ENCODE data around the gene ARHGAP45.
"Not testable (repeated sequence)": the region's sequence is repeated elsewhere in the genome, so short reads cannot be mapped to it uniquely, and the experiment has no call there.

ARHGAP45 gene

DNA sequence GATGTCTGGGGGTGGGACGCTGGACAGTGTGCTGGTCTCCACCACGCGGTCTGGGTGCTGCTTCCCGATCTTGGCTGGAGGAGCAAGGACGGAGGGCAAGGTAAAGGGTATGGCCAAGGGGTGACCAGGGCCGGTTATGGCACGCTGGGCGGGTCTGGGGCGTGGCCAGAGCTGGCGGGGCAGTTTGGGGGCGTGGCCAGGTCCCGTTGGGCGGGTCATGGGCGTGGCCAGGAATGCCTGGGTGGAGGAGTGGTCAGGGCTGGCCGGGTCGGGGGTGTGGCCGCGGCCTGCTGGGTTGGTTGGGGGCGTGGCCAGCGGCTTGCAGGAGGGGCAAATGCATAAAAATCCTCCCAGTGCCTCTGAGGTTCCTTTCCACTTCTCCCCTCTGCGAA, 56.0 kb downstream of the ARHGAP45 start:
- no peak for DNase-seq (ENCODE audit: low read depth, low spot score)
- peaks cover 12% of the 10 kb centered on the region; the same call in 1 of the 2 replicates for H3K36me3 ChIP-seq (ENCODE audit: insufficient read depth, low read length)
- no peak for TF ChIP-seq POLR2AphosphoS5 (IDR thresholded peaks at IDR 0.05; ENCODE audit: borderline replicate concordance, low read depth, low read length)
- no peak for TF ChIP-seq EZH2 (IDR thresholded peaks at IDR 0.05)
- no peak for TF ChIP-seq FOXP2 (optimal IDR thresholded peaks at IDR 0.05; ENCODE audit: control extremely low read depth, extremely low read length, insufficient read depth)
- H3K27ac ChIP-seq, result no peak overlapping the region
- H3K9ac ChIP-seq (ENCODE audit: insufficient read length), result no peak overlapping the region
- H3K4me3 ChIP-seq, result no peak overlapping the region
- no peaks in the 10 kb centered on the region for H3K9me3 ChIP-seq (ENCODE audit: low read depth, low read length)

GRCh38 chr19:1123381-1123780, 56.4 kb downstream of the ARHGAP45 start:
- DNase-seq (ENCODE audit: low read depth, low spot score), result no peak
- Histone ChIP-seq H3K27ac (no peak overlapping the region), H3K9ac (ENCODE audit: insufficient read length) (no peak overlapping the region), H3K4me3 (no peak overlapping the region), H3K36me3 (ENCODE audit: insufficient read depth, low read length) (peaks cover 12% of the 10 kb centered on the region; the same call in 1 of the 2 replicates), H3K9me3 (ENCODE audit: low read depth, low read length) (no peaks in the 10 kb centered on the region)
- TF ChIP-seq POLR2AphosphoS5 (IDR thresholded peaks at IDR 0.05; ENCODE audit: borderline replicate concordance, low read depth, low read length), result no peak

GRCh38 chr19:1123885-1124677, 57.1 kb downstream of the ARHGAP45 start:
- H3K4me3 ChIP-seq, result no peak overlapping the region
- H3K9ac ChIP-seq (ENCODE audit: insufficient read length), result no peak overlapping the region
- H3K36me3 ChIP-seq (ENCODE audit: insufficient read depth, low read length), result peaks cover 12% of the 10 kb centered on the region; the same call in 1 of the 2 replicates
- no peaks in the 10 kb centered on the region for H3K9me3 ChIP-seq (ENCODE audit: low read depth, low read length)
- no peak for TF ChIP-seq POLR2AphosphoS5 (IDR thresholded peaks at IDR 0.05; ENCODE audit: borderline replicate concordance, low read depth, low read length)
- no peak for TF ChIP-seq EZH2 (IDR thresholded peaks at IDR 0.05)
- no peak for TF ChIP-seq FOXP2 (optimal IDR thresholded peaks at IDR 0.05; ENCODE audit: control extremely low read depth, extremely low read length, insufficient read depth)
- no peak overlapping the region for H3K27ac ChIP-seq
- no peak for DNase-seq (ENCODE audit: low read depth, low spot score)

DNA sequence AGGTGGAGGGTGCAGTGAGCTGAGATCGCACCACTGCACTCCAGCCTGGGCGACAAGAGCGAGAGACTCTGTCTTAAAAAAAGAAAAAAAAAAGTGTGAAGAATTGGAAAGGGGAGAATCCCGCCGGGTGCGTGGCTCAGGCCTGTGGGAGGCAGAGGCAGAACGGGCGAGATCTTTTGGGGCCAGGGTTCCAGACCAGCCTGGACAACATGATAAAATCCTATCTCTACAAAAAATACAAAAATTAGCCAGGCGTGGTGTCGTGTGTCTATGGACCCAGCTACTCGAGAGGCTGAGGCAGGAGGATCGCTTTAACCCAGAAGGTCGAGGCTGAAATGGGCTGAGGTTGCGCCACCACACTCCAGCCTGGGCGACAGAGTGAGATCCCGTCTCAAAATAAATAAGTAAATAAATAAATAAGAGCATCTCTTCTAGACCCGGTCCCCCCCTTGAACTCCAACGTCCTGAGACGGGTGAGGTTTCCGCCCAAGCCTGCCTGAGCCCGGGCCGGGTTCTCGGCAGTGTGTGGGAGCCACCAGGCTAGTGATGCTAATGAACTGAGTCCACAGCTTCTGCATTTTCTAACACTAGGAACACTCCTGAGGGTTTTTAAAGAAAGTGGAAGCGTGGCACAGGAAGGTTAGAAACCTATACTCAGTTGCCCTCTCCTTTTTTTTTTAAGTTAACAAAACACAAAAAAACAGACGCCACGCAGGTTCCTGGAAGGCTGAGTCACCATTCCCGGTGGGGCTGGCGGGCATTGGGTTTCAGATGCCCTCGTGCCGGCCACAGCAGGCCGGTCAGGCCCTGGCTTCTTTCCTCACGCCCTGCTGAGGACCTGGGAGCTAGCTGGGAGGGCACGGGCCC, 58.9 kb downstream of the ARHGAP45 start:
- no peak overlapping the region for H3K9ac ChIP-seq (ENCODE audit: insufficient read length)
- H3K4me3 ChIP-seq, result no peak overlapping the region
- no peak overlapping the region for H3K27ac ChIP-seq

DNA sequence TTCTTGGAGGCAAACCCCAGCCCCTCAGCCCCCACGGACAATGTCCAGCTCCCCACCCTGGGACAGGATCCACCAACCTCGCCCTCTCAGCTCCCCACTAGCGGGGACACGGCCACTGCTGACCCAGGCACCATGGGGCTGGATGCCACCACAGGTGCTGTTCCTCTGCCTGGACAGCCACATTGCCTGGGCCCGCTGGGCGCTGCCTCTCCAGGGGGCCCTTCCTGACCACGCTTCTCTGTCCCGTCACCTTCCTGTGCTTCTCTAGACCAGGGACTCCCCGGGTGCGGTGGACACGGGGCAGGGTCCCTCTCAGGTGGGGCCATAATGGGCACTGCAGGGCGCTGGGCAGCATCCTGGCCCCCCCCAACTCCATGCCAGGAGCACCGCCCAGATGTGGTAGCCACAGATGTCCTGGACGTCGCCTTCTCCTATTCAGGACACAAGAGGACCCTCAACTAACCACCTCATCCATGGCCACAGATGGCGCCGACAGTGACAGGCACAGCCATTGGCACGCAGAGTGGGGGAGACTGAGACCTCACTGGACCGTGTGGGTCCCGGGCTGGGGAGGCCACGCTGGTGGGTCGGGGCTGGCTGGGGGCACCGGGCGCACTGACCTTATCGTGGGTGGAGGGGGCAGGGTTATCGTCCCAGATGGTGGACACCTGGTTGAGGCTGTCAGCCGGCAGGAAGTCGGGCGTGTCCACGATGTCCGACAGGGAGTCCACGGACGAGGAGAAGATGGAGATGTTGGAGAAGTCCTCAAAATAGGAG, 60.2 kb downstream of the ARHGAP45 start:
- H3K27ac ChIP-seq, result no peak overlapping the region
- no peak overlapping the region for H3K4me3 ChIP-seq
- TF ChIP-seq POLR2AphosphoS5 (IDR thresholded peaks at IDR 0.05; ENCODE audit: borderline replicate concordance, low read depth, low read length) (no peak), EZH2 (IDR thresholded peaks at IDR 0.05) (no peak), FOXP2 (optimal IDR thresholded peaks at IDR 0.05; ENCODE audit: control extremely low read depth, extremely low read length, insufficient read depth) (no peak)
- H3K9ac ChIP-seq (ENCODE audit: insufficient read length), result no peak overlapping the region
- peaks cover 12% of the 10 kb centered on the region; the same call in 1 of the 2 replicates for H3K36me3 ChIP-seq (ENCODE audit: insufficient read depth, low read length)
- no peak for DNase-seq (ENCODE audit: low read depth, low spot score)
- H3K9me3 ChIP-seq (ENCODE audit: low read depth, low read length), result no peaks in the 10 kb centered on the region

More for the DNA sequence above, 58.9 kb downstream of the ARHGAP45 start:
- Histone ChIP-seq H3K9me3 (ENCODE audit: low read depth, low read length) (no peaks in the 10 kb centered on the region), H3K36me3 (ENCODE audit: insufficient read depth, low read length) (peaks cover 12% of the 10 kb centered on the region; the same call in 1 of the 2 replicates)
- no peak for DNase-seq (ENCODE audit: low read depth, low spot score)
- TF ChIP-seq EZH2 (IDR thresholded peaks at IDR 0.05) (no peak), POLR2AphosphoS5 (IDR thresholded peaks at IDR 0.05; ENCODE audit: borderline replicate concordance, low read depth, low read length) (no peak), FOXP2 (optimal IDR thresholded peaks at IDR 0.05; ENCODE audit: control extremely low read depth, extremely low read length, insufficient read depth) (no peak)

- no peak for TF ChIP-seq POLR2AphosphoS5 (IDR thresholded peaks at IDR 0.05; ENCODE audit: borderline replicate concordance, low read depth, low read length)
- no peak for TF ChIP-seq EZH2 (IDR thresholded peaks at IDR 0.05)
- TF ChIP-seq FOXP2 (optimal IDR thresholded peaks at IDR 0.05; ENCODE audit: control extremely low read depth, extremely low read length, insufficient read depth), result no peak
- no peak overlapping the region for H3K9ac ChIP-seq (ENCODE audit: insufficient read length)
- no peak for DNase-seq (ENCODE audit: low read depth, low spot score)
- peaks cover 7% of the 10 kb centered on the region; the same call in 1 of the 2 replicates for H3K36me3 ChIP-seq (ENCODE audit: insufficient read depth, low read length)
- no peak overlapping the region for H3K4me3 ChIP-seq
- H3K9me3 ChIP-seq (ENCODE audit: low read depth, low read length), result no peaks in the 10 kb centered on the region
- H3K27ac ChIP-seq, result no peak overlapping the region
These were observed 61.1 kb downstream of the ARHGAP45 start for GRCh38 chr19:1128106-1128505.

DNA sequence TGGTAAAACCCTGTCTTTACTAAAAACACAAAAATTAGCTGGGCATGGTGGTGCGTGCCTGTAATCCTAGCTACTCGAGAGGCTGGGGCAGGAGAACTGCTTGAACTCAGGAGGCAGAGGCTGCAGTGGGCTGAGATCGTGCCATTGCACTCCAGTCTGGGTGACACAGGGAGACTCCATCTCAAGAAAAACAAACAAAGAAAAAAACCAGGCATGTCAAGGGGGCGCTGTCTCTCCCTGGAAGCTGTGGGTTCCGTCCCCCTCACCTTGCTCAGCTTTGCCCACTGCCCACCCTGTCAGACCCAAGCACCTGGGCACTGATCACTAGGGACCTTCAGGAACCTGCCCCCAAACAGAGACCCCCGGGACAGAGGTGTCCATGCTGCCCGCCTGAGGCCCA, 62.1 kb downstream of the ARHGAP45 start:
- H3K27ac ChIP-seq; H3K4me3 ChIP-seq; H3K9ac ChIP-seq (ENCODE audit: insufficient read length); H3K9me3 ChIP-seq (ENCODE audit: low read depth, low read length); DNase-seq (ENCODE audit: low read depth, low spot score); H3K36me3 ChIP-seq (ENCODE audit: insufficient read depth, low read length): not testable (repeated sequence)

- DNase-seq (ENCODE audit: low read depth, low spot score), result no peak
- Histone ChIP-seq H3K36me3 (ENCODE audit: insufficient read depth, low read length) (no peaks in the 10 kb centered on the region; the same call in 1 of the 2 replicates), H3K9ac (ENCODE audit: insufficient read length) (no peak overlapping the region), H3K9me3 (ENCODE audit: low read depth, low read length) (no peaks in the 10 kb centered on the region), H3K4me3 (no peak overlapping the region), H3K27ac (no peak overlapping the region)
- no peak for TF ChIP-seq FOXP2 (optimal IDR thresholded peaks at IDR 0.05; ENCODE audit: control extremely low read depth, extremely low read length, insufficient read depth)
- no peak for TF ChIP-seq EZH2 (IDR thresholded peaks at IDR 0.05)
- TF ChIP-seq POLR2AphosphoS5 (IDR thresholded peaks at IDR 0.05; ENCODE audit: borderline replicate concordance, low read depth, low read length), result no peak
These were observed 62.6 kb downstream of the ARHGAP45 start for GRCh38 chr19:1129535-1129934.
